ENCODE results near the gene APP. TPM values are rescaled to one million over a fixed set of nuclear protein-coding genes. Genes with fewer than 3 reads are reported as not detected.
"Not testable (repeated sequence)": the region's sequence is repeated elsewhere in the genome, so short reads cannot be mapped to it uniquely, and the experiment has no call there.

The APP gene
- total RNA-seq, 1 donor from 2014 or later, result 1,315 TPM

GRCh38 chr21:25944672-25945213 lies 225.8 kb downstream of the APP start:
- DNase-seq (ENCODE audit: low read depth, low spot score), result no peak

GRCh38 chr21:25944082-25944481 lies 226.5 kb downstream of the APP start:
- no peak for DNase-seq (ENCODE audit: low read depth, low spot score)

GRCh38 chr21:25942135-25942534 lies 228.4 kb downstream of the APP start:
- no peak for DNase-seq (ENCODE audit: low read depth, low spot score)

- no peak for DNase-seq (ENCODE audit: low read depth, low spot score)
Measured at GRCh38 chr21:25939396-25939761, 231.2 kb downstream of the APP start.

- no peak for DNase-seq (ENCODE audit: low read depth, low spot score)
Measured at GRCh38 chr21:25938658-25939395, 231.7 kb downstream of the APP start.

GRCh38 chr21:25936776-25937175 lies 233.8 kb downstream of the APP start:
- no peak for DNase-seq (ENCODE audit: low read depth, low spot score)

GRCh38 chr21:25934771-25935224 lies 235.8 kb downstream of the APP start:
- DNase-seq (ENCODE audit: low read depth, low spot score), result peak; percentile 96

GRCh38 chr21:25934130-25934529 lies 236.4 kb downstream of the APP start:
- DNase-seq (ENCODE audit: low read depth, low spot score), result no peak

GRCh38 chr21:25931765-25932164 lies 238.8 kb downstream of the APP start:
- DNase-seq (ENCODE audit: low read depth, low spot score), result no peak

GRCh38 chr21:25929856-25930520 lies 240.6 kb downstream of the APP start:
- no peak for DNase-seq (ENCODE audit: low read depth, low spot score)

- no peak for DNase-seq (ENCODE audit: low read depth, low spot score)
Measured at GRCh38 chr21:25927195-25927880, 243.2 kb downstream of the APP start.

GRCh38 chr21:25925936-25926335 lies 244.6 kb downstream of the APP start:
- peak; percentile 97 for DNase-seq (ENCODE audit: low read depth, low spot score)

- DNase-seq (ENCODE audit: low read depth, low spot score), result no peak
Measured at GRCh38 chr21:25925064-25925800, 245.3 kb downstream of the APP start.

GRCh38 chr21:25918152-25918551 lies 252.4 kb downstream of the APP start:
- DNase-seq (ENCODE audit: low read depth, low spot score), result not testable (repeated sequence)

GRCh38 chr21:25916226-25916625 lies 254.3 kb downstream of the APP start:
- DNase-seq (ENCODE audit: low read depth, low spot score), result no peak

GRCh38 chr21:25913479-25913878 lies 257.1 kb downstream of the APP start:
- no peak for DNase-seq (ENCODE audit: low read depth, low spot score)

- no peak for DNase-seq (ENCODE audit: low read depth, low spot score)
Measured at GRCh38 chr21:25912402-25912746, 258.2 kb downstream of the APP start.

- DNase-seq (ENCODE audit: low read depth, low spot score), result no peak
Measured at GRCh38 chr21:25911730-25912401, 258.7 kb downstream of the APP start.

- no peak for DNase-seq (ENCODE audit: low read depth, low spot score)
Measured at GRCh38 chr21:25910809-25911208, 259.8 kb downstream of the APP start.

GRCh38 chr21:25909341-25909740 lies 261.2 kb downstream of the APP start:
- no peak for DNase-seq (ENCODE audit: low read depth, low spot score)

GRCh38 chr21:25908495-25908894 lies 262.1 kb downstream of the APP start:
- DNase-seq (ENCODE audit: low read depth, low spot score), result no peak

Measured in pulmonary artery endothelial cell (primary cell).